H1 (cell line): Measurements from ENCODE around the gene KCND3. TPM values are rescaled to one million over a fixed set of nuclear protein-coding genes. Genes with fewer than 3 reads are reported as not detected.

Source experiments
- CTCF ChIA-PET: fragments of 300-600 bp; sonication (Branson Sonifier 250); formaldehyde crosslinking; loops from one replicate; lab custom pipeline; 2021; ENCODE audit not compliant: partially characterized antibody; lab: Charles Lee
- POLR2A ChIA-PET: fragments of 300-600 bp; sonication (Branson Sonifier 250); formaldehyde crosslinking; loops from one replicate; lab custom pipeline; 2021; ENCODE audit warnings: inconsistent platforms; ENCODE audit not compliant: partially characterized antibody; lab: Charles Lee
- DNase-seq, 2 experiments: peaks; one replicate each; pipeline versions ENCODE4 v3.0.0 to v3.0.0-alpha.2; 2010 to 2022; ENCODE audit warnings: low spot score in 2 of 2, low read depth in 1 of 2, mixed read lengths in 1 of 2
- FAIRE-seq: peaks from 2 replicates; lab custom pipeline; 2011; peaks lifted over from hg19 to GRCh38; lab: Jason Lieb, UNC
- H2AFZ ChIP-seq: 2 replicates; pipeline ENCODE4 v1.8.1; 2012; ENCODE audit warnings: low read length, inconsistent platforms
- H2AK5ac ChIP-seq: 2 replicates; pipeline ENCODE4 v1.6.1; 2013; ENCODE audit warnings: low read depth, low read length
- H2BK120ac ChIP-seq: replicated peaks from 2 replicates; pipeline ENCODE3; 2013; ENCODE audit warnings: low read depth, low read length, inconsistent platforms
- H2BK12ac ChIP-seq: 2 replicates; pipeline ENCODE4 v1.6.1; 2013; ENCODE audit warnings: low read depth, low read length
- H2BK15ac ChIP-seq: 2 replicates; pipeline ENCODE4 v1.6.1; 2013; ENCODE audit warnings: low read length
- H2BK20ac ChIP-seq: 2 replicates; pipeline ENCODE4 v1.6.1; 2013; ENCODE audit warnings: low read length
- H2BK5ac ChIP-seq: 2 replicates; pipeline ENCODE4 v1.6.1; 2013; ENCODE audit warnings: low read depth, low read length
- H3K14ac ChIP-seq: 2 replicates; pipeline ENCODE4 v1.6.1; 2013; ENCODE audit warnings: inconsistent platforms; ENCODE audit not compliant: insufficient read length
- H3K18ac ChIP-seq: 2 replicates; pipeline ENCODE4 v1.6.1; 2013; ENCODE audit warnings: low read length; ENCODE audit errors: extremely low read depth
- H3K23ac ChIP-seq: 2 replicates; pipeline ENCODE4 v1.6.1; 2013; ENCODE audit warnings: inconsistent platforms; ENCODE audit not compliant: insufficient read length
- H3K23me2 ChIP-seq: 2 replicates; pipeline ENCODE4 v1.6.1; 2013; ENCODE audit warnings: low read depth, low read length
- H3K27ac ChIP-seq: 2 replicates; pipeline ENCODE4 v1.6.1; 2011; ENCODE audit warnings: low read depth, low read length, inconsistent platforms
- H3K27me3 ChIP-seq, 4 experiments: replicated peaks in 1 of 4; 1 replicate in 1 of 4; 2 replicates in 3 of 4; pipeline versions ENCODE4 v1.6.1 to v1.8.1; 2011 to 2013; ENCODE audit warnings: low read length in 3 of 4, mild to moderate bottlenecking in 3 of 4, inconsistent platforms in 2 of 4, mixed read lengths in 2 of 4, moderate library complexity in 1 of 4; ENCODE audit not compliant: control insufficient read depth in 3 of 4, insufficient read depth in 3 of 4; ENCODE audit errors: extremely low read depth in 1 of 4
- H3K36me3 ChIP-seq, 4 experiments: 2 replicates each; pipeline versions ENCODE4 v1.6.1 to v1.8.1; 2011 to 2013; ENCODE audit warnings: mild to moderate bottlenecking in 4 of 4, low read length in 3 of 4, moderate library complexity in 2 of 4, control low read depth in 1 of 4, inconsistent platforms in 1 of 4; ENCODE audit not compliant: insufficient read depth in 4 of 4, control insufficient read depth in 2 of 4
- H3K4ac ChIP-seq: replicated peaks from 2 replicates; pipeline ENCODE3; 2013; ENCODE audit warnings: low read length, low read depth, mixed read lengths, inconsistent platforms; ENCODE audit not compliant: insufficient read length
- H3K4me1 ChIP-seq, 4 experiments: replicated peaks in 1 of 4; 1 replicate in 1 of 4; 2 replicates in 3 of 4; pipeline versions ENCODE4 v1.6.1 to v1.8.1; 2011 to 2013; ENCODE audit warnings: low read length in 3 of 4, inconsistent platforms in 2 of 4, mixed read lengths in 1 of 4; ENCODE audit not compliant: insufficient read depth in 4 of 4, control insufficient read depth in 3 of 4
- H3K4me2 ChIP-seq, 2 experiments: 2 replicates each; pipeline versions ENCODE4 v1.6.1 to v1.8.1; 2011 to 2013; ENCODE audit warnings: low read depth in 2 of 2, low read length in 2 of 2, control low read depth in 1 of 2, inconsistent platforms in 1 of 2, mild to moderate bottlenecking in 1 of 2; ENCODE audit not compliant: insufficient read depth in 1 of 2
- H3K4me3 ChIP-seq, 4 experiments: fragments of 200-600, 300-600 bp in 1 of 4; sonication (generic), shearing (Covaris generic), sonication (Bioruptor Twin) in 1 of 4; 2 replicates each; pipeline versions ENCODE4 v1.5.1 to v1.8.1; 2011 to 2016; ENCODE audit warnings: low read length in 4 of 4, low read depth in 3 of 4, control low read depth in 2 of 4, inconsistent platforms in 2 of 4, mild to moderate bottlenecking in 2 of 4, mixed read lengths in 1 of 4, moderate library complexity in 1 of 4; ENCODE audit not compliant: insufficient read depth in 2 of 4; ENCODE audit errors: extremely low read depth in 1 of 4
- H3K56ac ChIP-seq: replicated peaks from 2 replicates; pipeline ENCODE3; 2013; ENCODE audit warnings: low read depth, mild to moderate bottlenecking, mixed read lengths, low read length, inconsistent platforms; ENCODE audit not compliant: insufficient read length
- H3K79me1 ChIP-seq: 2 replicates; pipeline ENCODE4 v1.6.1; 2013; ENCODE audit warnings: low read depth, low read length, control low read depth
- H3K79me2 ChIP-seq, 2 experiments: 2 replicates each; pipeline versions ENCODE4 v1.6.1 to v1.8.1; 2012 to 2013; ENCODE audit warnings: low read length in 2 of 2, mild to moderate bottlenecking in 2 of 2, inconsistent platforms in 1 of 2; ENCODE audit not compliant: insufficient read depth in 2 of 2, control insufficient read depth in 1 of 2
- H3K9ac ChIP-seq, 4 experiments: replicated peaks in 1 of 4; 1 replicate in 1 of 4; 2 replicates in 3 of 4; pipeline versions ENCODE4 v1.6.1 to v1.8.1; 2011 to 2013; ENCODE audit warnings: low read depth in 3 of 4, low read length in 3 of 4, control low read depth in 2 of 4, mild to moderate bottlenecking in 2 of 4, moderate library complexity in 2 of 4, inconsistent platforms in 1 of 4; ENCODE audit errors: extremely low read depth in 1 of 4
- H3K9me3 ChIP-seq, 2 experiments: 2 replicates each; pipeline versions ENCODE4 v1.6.1 to v1.8.1; 2012 to 2013; ENCODE audit warnings: mild to moderate bottlenecking in 2 of 2, moderate library complexity in 2 of 2, control low read depth in 1 of 2, inconsistent platforms in 1 of 2, low read depth in 1 of 2, low read length in 1 of 2, mixed read lengths in 1 of 2; ENCODE audit not compliant: insufficient read depth in 2 of 2
- H4K20me1 ChIP-seq, 2 experiments: replicated peaks in 1 of 2; 2 replicates each; pipeline versions ENCODE3 to v1.8.1; 2011 to 2013; ENCODE audit warnings: inconsistent platforms in 2 of 2, low read length in 2 of 2, mild to moderate bottlenecking in 1 of 2; ENCODE audit not compliant: insufficient read depth in 2 of 2, control insufficient read depth in 1 of 2
- H4K5ac ChIP-seq: 2 replicates; pipeline ENCODE4 v1.6.1; 2013; ENCODE audit warnings: low read length, low read depth, mixed read lengths, inconsistent platforms; ENCODE audit not compliant: insufficient read length
- H4K8ac ChIP-seq: 2 replicates; pipeline ENCODE4 v1.8.0; 2013; ENCODE audit warnings: mild to moderate bottlenecking, moderate library complexity, low read length, inconsistent platforms; ENCODE audit not compliant: insufficient read depth; ENCODE audit errors: extremely low read depth
- H4K91ac ChIP-seq: replicated peaks from 2 replicates; pipeline ENCODE3; 2013; ENCODE audit warnings: low read length, mixed read lengths, inconsistent platforms; ENCODE audit not compliant: insufficient read length
- CEBPB ChIP-seq: IDR thresholded peaks from 2 replicates; pipeline ENCODE4 v1.6.1; 2012; ENCODE audit warnings: low read depth, low read length
- CTCF ChIP-seq, 3 experiments: IDR thresholded peaks; 1 replicate in 2 of 3; 2 replicates in 1 of 3; pipeline versions ENCODE4 v1.5.1 to v1.6.1; 2011; ENCODE audit warnings: low read length in 3 of 3, mild to moderate bottlenecking in 3 of 3, inconsistent platforms in 2 of 3, low read depth in 1 of 3, moderate library complexity in 1 of 3; ENCODE audit not compliant: insufficient read depth in 1 of 3; ENCODE audit errors: control extremely low read depth in 1 of 3
- FOSL1 ChIP-seq: IDR thresholded peaks from 2 replicates; pipeline ENCODE4 v1.6.1; 2011; ENCODE audit warnings: mild to moderate bottlenecking, low read depth, low read length, moderate library complexity; ENCODE audit not compliant: insufficient read depth
- GABPA ChIP-seq: IDR thresholded peaks from 2 replicates; pipeline ENCODE4 v1.6.1; 2011; ENCODE audit warnings: mild to moderate bottlenecking, low read length, moderate library complexity, borderline replicate concordance; ENCODE audit not compliant: insufficient read depth
- HDAC6 ChIP-seq: IDR thresholded peaks from one replicate; pipeline ENCODE4 v1.7.1; 2012; ENCODE audit warnings: low read depth, mild to moderate bottlenecking, inconsistent platforms, low read length, moderate library complexity
- NANOG ChIP-seq: IDR thresholded peaks from 2 replicates; pipeline ENCODE4 v1.6.1; 2011; ENCODE audit warnings: low read length, low read depth, mild to moderate bottlenecking, inconsistent platforms; ENCODE audit not compliant: insufficient read depth, poor library complexity, severe bottlenecking
- SIX5 ChIP-seq: IDR thresholded peaks from 2 replicates; pipeline ENCODE4 v1.6.1; 2011; ENCODE audit warnings: mild to moderate bottlenecking, low read depth, low read length
- SP2 ChIP-seq: IDR thresholded peaks from 2 replicates; pipeline ENCODE4 v1.6.1; 2012; ENCODE audit warnings: mild to moderate bottlenecking, low read length, inconsistent platforms
- TBP ChIP-seq: IDR thresholded peaks from 2 replicates; pipeline ENCODE4 v1.6.1; 2011; ENCODE audit warnings: low read depth, low read length, improper control_type of control experiment
- TCF12 ChIP-seq: IDR thresholded peaks from 2 replicates; pipeline ENCODE4 v1.6.1; 2011; ENCODE audit warnings: low read depth, mild to moderate bottlenecking, low read length
- TEAD4 ChIP-seq: IDR thresholded peaks from 2 replicates; pipeline ENCODE4 v1.6.1; 2012; ENCODE audit warnings: low read depth, low read length, inconsistent platforms, mixed read lengths
- YY1 ChIP-seq: IDR thresholded peaks from 2 replicates; pipeline ENCODE4 v1.6.1; 2011; ENCODE audit warnings: low read depth, mild to moderate bottlenecking, low read length
- WGBS, 2 experiments: shearing (Covaris generic) in 1 of 2; methylation state at CpG; one replicate each; pipeline versions ENCODE4 v1.1.6 to v1.1.7; 2013 to 2015; ENCODE audit warnings: low lambda C conversion rate in 2 of 2, mixed read lengths in 2 of 2, inconsistent platforms in 1 of 2, low coverage in 1 of 2, missing lambda C conversion rate in 1 of 2; ENCODE audit not compliant: insufficient replicate concordance in 2 of 2, insufficient coverage in 1 of 2, insufficient read length in 1 of 2; ENCODE audit errors: extremely low coverage in 1 of 2, missing lambda C conversion rate in 1 of 2; 5-methylcytosine and 5-hydroxymethylcytosine counted together
- polyA plus RNA-seq, 7 experiments: library from polyadenylated mRNA; depleted of rRNA in 3 of 7; stranded (reverse) in 5 of 7; unstranded in 2 of 7; fragments of >200 nt in 5 of 7; fragments of 200-250 nt in 2 of 7; gene quantifications; 1 replicate in 5 of 7; 2 replicates in 1 of 7; 4 replicates in 1 of 7; pipeline versions ENCODE4 v1.2.1 to v1.2.3, GENCODE V29; 2011 to 2013; ENCODE audit warnings: missing spikeins in 2 of 7, mixed read lengths in 2 of 7
- total RNA-seq: library from RNA; stranded (reverse); fragmentation: NEBNext Ultra II Directional; extraction: Animal tissue kit (Norgen Biotek cat#: 25700); gene quantifications from 2 replicates; pipeline ENCODE4 v1.2.1, GENCODE V29; 2021

Gene KCND3
- total and polyA plus RNA-seq, 2 of the 8 experiments (the other 6 are each of a cell fraction or from before 2014, with no cell fraction given), result 0.14 to 0.48 TPM

GRCh38 chr1:111968511-111968910, 21.0 kb downstream of the KCND3 start:
- Histone ChIP-seq H3K4ac (no peak overlapping the region), H4K5ac (no peak overlapping the region), H2BK20ac (no peak overlapping the region), H2BK5ac (no peak overlapping the region), H2BK120ac (no peak overlapping the region), H4K91ac (no peak overlapping the region), H3K4me3 (no peak overlapping the region), H3K4me1 (peaks cover 2 to 11% (median 6%) of the 10 kb centered on the region in 4 experiments; a peak in 6 of 7 replicates), H3K9ac (no peak overlapping the region), H2AFZ (no peak overlapping the region), H2BK15ac (no peak overlapping the region), H3K23ac (no peak overlapping the region), H4K20me1 (no peaks in the 10 kb centered on the region), H4K8ac (no peak overlapping the region), H2AK5ac (no peak overlapping the region), H2BK12ac (no peak overlapping the region), H3K14ac (no peak overlapping the region), H3K23me2 (no peaks in the 10 kb centered on the region; the same call in none of the 2 replicates), H3K9me3 (no peaks in the 10 kb centered on the region), H3K27me3 (no peaks in the 10 kb centered on the region; a peak in 1 of 7 replicates), H3K56ac (no peak overlapping the region), H3K79me2 (no peaks in the 10 kb centered on the region), H3K36me3 (no peaks in the 10 kb centered on the region), H3K18ac (no peak overlapping the region), H3K79me1 (no peaks in the 10 kb centered on the region; the same call in 1 of the 2 replicates), H3K27ac (no peak overlapping the region), H3K4me2 (no peak overlapping the region)
- CTCF ChIA-PET, result interaction anchor here (1.9 kb wide), 1 partner anchor 18 kb away, joined by 4 read pairs; no protein-coding TSS in a partner anchor
- WGBS, 2 experiments, result 88% methylated on average over 4 of the region's 4 CpGs; no CpG with 5 or more reads in 1 of the 2 experiments
- DNase-seq, result no peak
- POLR2A ChIA-PET, result no interaction called here
- no peak for FAIRE-seq
- TF ChIP-seq TCF12, result no peak
- no peak for TF ChIP-seq FOSL1
- no peak for TF ChIP-seq SP2
- TF ChIP-seq HDAC6, result no peak
- no peak for TF ChIP-seq SIX5
- no peak for TF ChIP-seq GABPA
- no peak for TF ChIP-seq TEAD4
- no peak for TF ChIP-seq TBP
- no peak for TF ChIP-seq NANOG
- TF ChIP-seq YY1, result no peak
- TF ChIP-seq CEBPB, result no peak
- no peak for TF ChIP-seq CTCF (IDR thresholded peaks at IDR 0.05; ENCODE audit: control extremely low read depth in 1 of 3, insufficient read depth in 1 of 3, low read depth in 1 of 3, low read length in 3 of 3)
